Neural progenitor cell (in vitro differentiated cells): ENCODE data around the gene FOXN4.

Experiments used
- EZH2phosphoT487 ChIP-seq: fragments of 200-600 bp; sonication (generic); IDR thresholded peaks from 2 replicates; pipeline ENCODE4 v1.6.1; 2017; ENCODE audit warnings: antibody characterized with exemption
- TF ChIP-seq, protein P1 (sequence below): fragments of 200-600 bp; sonication (generic); IDR thresholded peaks from 2 replicates; pipeline ENCODE4 v1.5.1; 2017; ENCODE audit warnings: antibody characterized with exemption, mild to moderate bottlenecking

DNA sequence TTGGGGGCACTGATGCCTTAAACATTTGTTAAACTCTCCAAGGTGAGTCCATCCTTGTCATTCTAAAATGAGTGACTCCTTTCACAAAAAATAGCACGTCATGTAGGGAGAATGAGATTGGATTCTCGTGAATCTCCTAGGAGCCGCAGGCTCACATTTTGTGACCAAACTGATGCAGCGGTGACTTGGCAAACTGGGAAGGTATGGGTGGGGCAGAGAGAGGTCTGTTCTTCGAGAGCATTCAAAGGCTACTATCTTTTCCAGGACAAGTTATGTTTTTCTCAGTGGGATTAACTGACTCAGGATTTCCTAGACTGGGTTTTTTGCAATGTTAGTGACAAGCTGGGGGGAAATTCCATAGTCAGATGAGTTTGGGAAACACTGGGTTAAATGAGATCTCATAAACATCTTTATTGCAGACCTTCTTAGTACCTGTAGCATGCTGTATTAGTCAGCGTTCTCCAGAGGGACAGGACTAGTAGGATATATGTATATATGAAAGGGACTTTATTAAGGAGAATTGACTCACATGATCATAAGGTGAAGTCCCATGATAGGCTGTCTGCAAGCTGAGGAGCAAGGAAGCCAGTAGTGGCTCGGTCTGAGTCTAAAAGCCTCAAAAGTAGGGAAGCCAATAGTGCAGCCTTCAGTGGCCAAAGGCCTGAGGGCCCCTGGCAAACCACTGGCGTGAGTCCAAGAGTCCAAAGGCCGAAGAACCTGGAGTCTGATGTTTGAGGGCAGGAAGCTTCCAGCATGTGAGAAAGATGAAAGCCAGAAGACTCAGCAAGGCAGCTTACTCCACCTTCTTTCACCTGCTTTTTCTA, 61.0 kb downstream of the FOXN4 start:
- TF ChIP-seq, protein P1, sequence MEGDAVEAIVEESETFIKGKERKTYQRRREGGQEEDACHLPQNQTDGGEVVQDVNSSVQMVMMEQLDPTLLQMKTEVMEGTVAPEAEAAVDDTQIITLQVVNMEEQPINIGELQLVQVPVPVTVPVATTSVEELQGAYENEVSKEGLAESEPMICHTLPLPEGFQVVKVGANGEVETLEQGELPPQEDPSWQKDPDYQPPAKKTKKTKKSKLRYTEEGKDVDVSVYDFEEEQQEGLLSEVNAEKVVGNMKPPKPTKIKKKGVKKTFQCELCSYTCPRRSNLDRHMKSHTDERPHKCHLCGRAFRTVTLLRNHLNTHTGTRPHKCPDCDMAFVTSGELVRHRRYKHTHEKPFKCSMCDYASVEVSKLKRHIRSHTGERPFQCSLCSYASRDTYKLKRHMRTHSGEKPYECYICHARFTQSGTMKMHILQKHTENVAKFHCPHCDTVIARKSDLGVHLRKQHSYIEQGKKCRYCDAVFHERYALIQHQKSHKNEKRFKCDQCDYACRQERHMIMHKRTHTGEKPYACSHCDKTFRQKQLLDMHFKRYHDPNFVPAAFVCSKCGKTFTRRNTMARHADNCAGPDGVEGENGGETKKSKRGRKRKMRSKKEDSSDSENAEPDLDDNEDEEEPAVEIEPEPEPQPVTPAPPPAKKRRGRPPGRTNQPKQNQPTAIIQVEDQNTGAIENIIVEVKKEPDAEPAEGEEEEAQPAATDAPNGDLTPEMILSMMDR: no peak
- no peak for TF ChIP-seq EZH2phosphoT487
